Peyer's patch (tissue), 4 donors: Measurements from ENCODE around the gene CDPF1.

Source experiments
- POLR2A ChIP-seq, 2 donors: fragments of 450-650 bp; IDR thresholded peaks; one replicate each; pipeline ENCODE4 v1.5.1; 2017; ENCODE audit warnings: antibody characterized with exemption in 2 of 2, mild to moderate bottlenecking in 2 of 2, moderate library complexity in 2 of 2
- TF ChIP-seq, protein P1 (sequence below), 6 experiments: fragments of 450-650 bp in 4 of 6; fragments of 200-600 bp in 2 of 6; sonication (generic) in 1 of 6; IDR thresholded peaks; one replicate each; pipeline ENCODE4 v1.5.1; 2017 to 2019; ENCODE audit warnings: antibody characterized with exemption in 6 of 6, mild to moderate bottlenecking in 3 of 6, moderate library complexity in 1 of 6

DNA sequence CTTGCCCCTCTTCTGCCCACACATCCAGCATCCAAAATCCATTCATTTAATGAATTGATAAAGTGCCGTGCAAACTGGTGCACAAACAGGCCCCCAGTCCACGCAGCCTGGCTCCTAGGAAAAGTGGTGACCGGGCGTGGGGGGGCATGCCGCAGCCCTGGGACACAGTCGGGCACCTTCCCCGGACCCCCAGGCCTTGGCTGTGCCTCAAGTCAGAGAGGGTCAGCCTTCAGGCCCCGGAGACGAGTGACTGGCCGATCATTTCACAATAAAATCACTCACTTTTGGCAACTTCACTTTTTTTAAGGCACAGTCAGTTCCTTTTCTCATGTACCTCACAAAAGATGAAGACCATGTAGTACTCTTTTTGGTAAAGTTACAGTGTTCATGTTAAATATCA is 8.0 kb downstream of the CDPF1 start:
- TF ChIP-seq, protein P1, sequence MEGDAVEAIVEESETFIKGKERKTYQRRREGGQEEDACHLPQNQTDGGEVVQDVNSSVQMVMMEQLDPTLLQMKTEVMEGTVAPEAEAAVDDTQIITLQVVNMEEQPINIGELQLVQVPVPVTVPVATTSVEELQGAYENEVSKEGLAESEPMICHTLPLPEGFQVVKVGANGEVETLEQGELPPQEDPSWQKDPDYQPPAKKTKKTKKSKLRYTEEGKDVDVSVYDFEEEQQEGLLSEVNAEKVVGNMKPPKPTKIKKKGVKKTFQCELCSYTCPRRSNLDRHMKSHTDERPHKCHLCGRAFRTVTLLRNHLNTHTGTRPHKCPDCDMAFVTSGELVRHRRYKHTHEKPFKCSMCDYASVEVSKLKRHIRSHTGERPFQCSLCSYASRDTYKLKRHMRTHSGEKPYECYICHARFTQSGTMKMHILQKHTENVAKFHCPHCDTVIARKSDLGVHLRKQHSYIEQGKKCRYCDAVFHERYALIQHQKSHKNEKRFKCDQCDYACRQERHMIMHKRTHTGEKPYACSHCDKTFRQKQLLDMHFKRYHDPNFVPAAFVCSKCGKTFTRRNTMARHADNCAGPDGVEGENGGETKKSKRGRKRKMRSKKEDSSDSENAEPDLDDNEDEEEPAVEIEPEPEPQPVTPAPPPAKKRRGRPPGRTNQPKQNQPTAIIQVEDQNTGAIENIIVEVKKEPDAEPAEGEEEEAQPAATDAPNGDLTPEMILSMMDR (IDR thresholded peaks at IDR 0.05) = no peak
- no peak for TF ChIP-seq POLR2A (IDR thresholded peaks at IDR 0.05)
